Thyroid gland (tissue), 4 donors: Measurements from ENCODE around the gene RAE1.

Source experiments
- POLR2A ChIP-seq, 2 donors: fragments of 450-650 bp; IDR thresholded peaks; one replicate each; pipeline ENCODE4 v1.6.1; 2017; ENCODE audit warnings: antibody characterized with exemption in 2 of 2, mild to moderate bottlenecking in 2 of 2, moderate library complexity in 1 of 2
- TF ChIP-seq, protein P1 (sequence below), 6 experiments: fragments of 200-600 bp in 3 of 6; fragments of 450-650 bp in 3 of 6; sonication (generic) in 3 of 6; IDR thresholded peaks; one replicate each; pipeline ENCODE4 v1.5.1; 2016 to 2019; ENCODE audit warnings: antibody characterized with exemption in 6 of 6, mild to moderate bottlenecking in 2 of 6, inconsistent platforms in 1 of 6, moderate library complexity in 1 of 6

DNA sequence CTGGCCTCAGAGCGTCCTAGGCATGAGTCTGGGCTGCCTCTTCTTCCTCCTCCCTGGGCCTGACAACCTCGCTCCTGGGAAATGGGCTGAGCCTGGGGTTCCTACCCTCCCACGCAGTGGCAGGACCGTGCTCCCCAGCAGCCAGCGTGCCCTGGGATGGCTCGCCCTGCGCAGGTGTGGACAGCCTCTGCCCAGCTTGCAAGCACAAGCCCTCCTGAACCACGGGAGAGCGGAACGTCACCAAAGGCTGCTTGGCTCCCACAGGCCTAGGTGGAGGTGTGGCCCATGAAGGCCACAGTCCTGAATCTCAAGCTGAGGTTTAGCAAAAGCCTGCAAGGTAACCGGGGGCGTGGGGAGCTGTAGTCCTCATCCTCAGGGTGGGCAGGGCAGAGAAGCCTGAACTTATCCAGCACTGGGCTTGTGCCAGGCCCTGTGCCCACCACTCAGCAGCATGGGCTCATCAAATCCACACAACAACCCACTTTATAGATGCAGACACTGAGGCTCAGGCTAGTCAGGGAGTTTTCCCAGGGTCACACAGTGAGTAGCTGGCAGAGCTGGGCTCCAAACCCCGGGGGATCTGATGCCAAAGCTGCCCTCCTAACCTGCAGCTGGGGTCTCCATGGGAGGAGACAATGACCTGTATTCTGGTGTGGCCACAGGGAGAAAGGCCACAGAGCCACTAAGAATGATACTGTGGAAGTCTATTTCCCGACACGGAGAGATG is 65.4 kb downstream of the RAE1 start:
- TF ChIP-seq, protein P1, sequence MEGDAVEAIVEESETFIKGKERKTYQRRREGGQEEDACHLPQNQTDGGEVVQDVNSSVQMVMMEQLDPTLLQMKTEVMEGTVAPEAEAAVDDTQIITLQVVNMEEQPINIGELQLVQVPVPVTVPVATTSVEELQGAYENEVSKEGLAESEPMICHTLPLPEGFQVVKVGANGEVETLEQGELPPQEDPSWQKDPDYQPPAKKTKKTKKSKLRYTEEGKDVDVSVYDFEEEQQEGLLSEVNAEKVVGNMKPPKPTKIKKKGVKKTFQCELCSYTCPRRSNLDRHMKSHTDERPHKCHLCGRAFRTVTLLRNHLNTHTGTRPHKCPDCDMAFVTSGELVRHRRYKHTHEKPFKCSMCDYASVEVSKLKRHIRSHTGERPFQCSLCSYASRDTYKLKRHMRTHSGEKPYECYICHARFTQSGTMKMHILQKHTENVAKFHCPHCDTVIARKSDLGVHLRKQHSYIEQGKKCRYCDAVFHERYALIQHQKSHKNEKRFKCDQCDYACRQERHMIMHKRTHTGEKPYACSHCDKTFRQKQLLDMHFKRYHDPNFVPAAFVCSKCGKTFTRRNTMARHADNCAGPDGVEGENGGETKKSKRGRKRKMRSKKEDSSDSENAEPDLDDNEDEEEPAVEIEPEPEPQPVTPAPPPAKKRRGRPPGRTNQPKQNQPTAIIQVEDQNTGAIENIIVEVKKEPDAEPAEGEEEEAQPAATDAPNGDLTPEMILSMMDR (IDR thresholded peaks at IDR 0.05) = no peak
- TF ChIP-seq POLR2A (IDR thresholded peaks at IDR 0.05) = no peak
